GM12874 (cell line): ENCODE measurements around the gene SLC19A1.

Experiments used
- TF ChIP-seq, protein P1 (sequence below): IDR thresholded peaks from 2 replicates; pipeline ENCODE4 v1.5.1; 2011; ENCODE audit warnings: low read depth, mild to moderate bottlenecking, control low read depth, low read length, moderate library complexity; ENCODE audit not compliant: insufficient read depth

The SLC19A1 gene

GRCh38 chr21:45579383-45580180, 37.3 kb upstream of the SLC19A1 start:
- TF ChIP-seq, protein P1, sequence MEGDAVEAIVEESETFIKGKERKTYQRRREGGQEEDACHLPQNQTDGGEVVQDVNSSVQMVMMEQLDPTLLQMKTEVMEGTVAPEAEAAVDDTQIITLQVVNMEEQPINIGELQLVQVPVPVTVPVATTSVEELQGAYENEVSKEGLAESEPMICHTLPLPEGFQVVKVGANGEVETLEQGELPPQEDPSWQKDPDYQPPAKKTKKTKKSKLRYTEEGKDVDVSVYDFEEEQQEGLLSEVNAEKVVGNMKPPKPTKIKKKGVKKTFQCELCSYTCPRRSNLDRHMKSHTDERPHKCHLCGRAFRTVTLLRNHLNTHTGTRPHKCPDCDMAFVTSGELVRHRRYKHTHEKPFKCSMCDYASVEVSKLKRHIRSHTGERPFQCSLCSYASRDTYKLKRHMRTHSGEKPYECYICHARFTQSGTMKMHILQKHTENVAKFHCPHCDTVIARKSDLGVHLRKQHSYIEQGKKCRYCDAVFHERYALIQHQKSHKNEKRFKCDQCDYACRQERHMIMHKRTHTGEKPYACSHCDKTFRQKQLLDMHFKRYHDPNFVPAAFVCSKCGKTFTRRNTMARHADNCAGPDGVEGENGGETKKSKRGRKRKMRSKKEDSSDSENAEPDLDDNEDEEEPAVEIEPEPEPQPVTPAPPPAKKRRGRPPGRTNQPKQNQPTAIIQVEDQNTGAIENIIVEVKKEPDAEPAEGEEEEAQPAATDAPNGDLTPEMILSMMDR: no peak

DNA sequence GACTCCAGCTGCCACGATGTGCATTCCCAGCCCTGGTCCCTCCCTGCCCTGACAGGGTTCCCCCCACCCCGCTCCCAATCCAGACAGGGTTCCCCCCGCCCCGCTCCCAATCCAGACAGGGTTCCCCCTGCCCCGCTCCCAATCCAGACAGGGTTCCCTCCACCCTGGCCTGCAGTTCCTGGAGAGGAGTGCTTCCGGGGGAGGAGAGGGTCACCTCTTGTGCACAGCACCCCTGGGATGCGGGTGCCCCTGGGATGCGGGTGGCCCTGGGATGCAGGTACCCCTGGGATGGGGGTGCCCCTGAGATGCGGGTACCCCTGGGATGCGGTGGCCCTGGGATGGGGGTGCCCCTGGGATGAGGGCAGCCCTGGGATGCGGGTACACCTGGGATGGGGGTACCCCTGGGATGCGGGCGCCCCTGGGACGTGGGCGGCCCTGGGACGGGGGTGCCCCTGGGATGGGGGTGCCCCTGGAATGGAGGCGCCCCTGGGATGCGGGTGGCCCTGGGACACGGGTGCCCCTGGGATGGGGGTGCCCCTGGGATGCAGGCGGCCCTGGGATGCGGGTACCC, 36.7 kb upstream of the SLC19A1 start:
- TF ChIP-seq, protein P1: no peak

GRCh38 chr21:45578176-45578801, 36.0 kb upstream of the SLC19A1 start:
- TF ChIP-seq, protein P1: no peak

DNA sequence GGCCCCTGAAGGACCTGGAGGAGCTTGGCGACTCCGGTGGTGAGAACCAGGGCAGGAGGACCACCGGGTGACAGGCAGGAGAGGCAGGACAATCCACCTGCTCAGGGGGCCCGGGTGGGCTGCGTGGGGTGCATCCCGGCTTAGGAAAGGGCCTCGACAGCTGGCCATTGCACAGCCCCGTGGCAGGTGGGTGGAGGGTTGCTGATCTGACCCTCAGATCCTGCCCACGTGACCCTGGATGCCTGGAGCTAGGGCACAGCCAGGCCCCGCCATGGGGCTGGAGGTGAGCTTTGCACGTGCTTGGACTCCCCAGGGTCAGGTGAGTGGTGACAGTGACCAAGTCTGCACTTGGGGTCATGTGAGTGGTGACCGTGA, 35.5 kb upstream of the SLC19A1 start:
- TF ChIP-seq, protein P1: no peak

DNA sequence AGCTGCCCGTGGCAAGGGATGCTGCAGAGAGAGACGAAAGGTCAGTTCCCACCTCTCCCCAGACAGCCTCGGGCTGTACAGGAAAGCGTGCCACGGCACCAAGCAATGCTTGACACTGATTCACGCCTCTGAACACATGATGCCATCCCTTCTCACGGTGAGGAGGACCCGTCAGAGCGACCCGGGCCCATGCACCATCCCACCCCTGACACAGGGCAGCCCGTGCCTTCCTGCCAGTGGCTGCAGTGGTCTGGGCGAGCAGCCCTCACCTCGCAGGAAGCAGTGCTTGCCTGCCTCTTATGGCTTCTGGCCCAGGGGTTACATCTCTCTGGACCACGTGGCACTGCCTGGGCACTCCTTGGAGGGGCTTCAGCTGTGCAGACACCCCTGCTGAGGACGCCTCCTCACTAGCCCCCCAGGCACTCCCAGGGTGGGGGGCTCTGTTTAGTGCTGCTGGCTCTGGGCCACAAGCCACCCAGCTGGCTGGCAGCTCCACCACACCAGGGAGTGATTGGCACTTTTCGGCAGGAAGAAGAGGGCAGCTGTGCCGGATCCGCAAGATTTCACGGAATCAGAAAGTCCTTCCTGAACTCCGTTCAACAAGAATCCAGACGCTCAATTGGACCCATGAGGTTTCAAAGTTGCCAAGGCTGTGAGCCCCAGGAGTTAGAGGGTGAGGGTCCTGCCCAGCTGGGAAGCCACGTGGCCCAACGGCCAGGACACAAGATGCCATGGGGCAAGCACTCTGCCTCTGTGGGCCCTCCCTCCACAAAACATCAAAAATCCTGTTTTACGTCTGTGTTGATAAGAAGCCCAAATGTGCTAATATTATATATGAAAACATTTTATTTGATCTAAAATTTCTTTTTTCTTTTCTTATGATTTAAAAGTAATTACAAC, 34.8 kb upstream of the SLC19A1 start:
- TF ChIP-seq, protein P1: no peak

- TF ChIP-seq, protein P1: no peak
Measured at GRCh38 chr21:45575993-45576837, 34.0 kb upstream of the SLC19A1 start.
